ENCODE data around the gene MRPS18A. TPM values are rescaled to one million over a fixed set of nuclear protein-coding genes. Genes with fewer than 3 reads are reported as not detected.

MRPS18A gene
- total and polyA plus RNA-seq, 9 of the 15 experiments (the other 6 are each of a cell fraction or from before 2014, with no cell fraction given): 87.5 to 243 (median 125) TPM

DNA sequence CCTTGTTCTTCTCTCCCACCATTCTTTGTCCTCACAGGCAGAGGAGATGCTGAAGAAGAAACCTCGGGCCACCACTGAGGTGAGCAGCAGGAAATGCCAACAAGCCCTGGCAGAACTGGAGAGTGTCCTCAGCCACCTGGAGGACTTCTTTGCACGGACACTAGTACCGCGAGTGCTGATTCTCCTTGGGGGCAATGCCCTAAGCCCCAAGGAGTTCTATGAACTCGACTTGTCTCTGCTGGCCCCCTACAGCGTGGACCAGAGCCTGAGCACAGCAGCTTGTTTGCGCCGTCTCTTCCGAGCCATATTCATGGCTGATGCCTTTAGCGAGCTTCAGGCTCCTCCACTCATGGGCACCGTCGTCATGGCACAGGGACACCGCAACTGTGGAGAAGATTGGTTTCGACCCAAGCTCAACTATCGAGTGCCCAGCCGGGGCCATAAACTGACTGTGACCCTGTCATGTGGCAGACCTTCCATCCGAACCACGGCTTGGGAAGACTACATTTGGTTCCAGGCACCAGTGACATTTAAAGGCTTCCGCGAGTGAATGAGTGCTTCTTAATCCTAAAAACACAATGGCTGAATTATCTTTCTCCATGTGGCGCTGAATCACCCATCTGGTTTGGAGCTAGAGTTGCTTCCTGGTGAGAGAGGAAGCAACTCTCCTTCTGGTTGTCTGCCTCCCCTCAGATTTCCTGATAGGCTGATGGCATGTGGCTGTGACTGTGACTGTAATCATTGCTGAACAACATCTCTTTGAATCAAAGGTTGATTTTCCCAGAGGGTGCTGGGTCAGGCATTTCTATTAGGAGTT, 47.4 kb downstream of the MRPS18A start (continued):
- TF ChIP-seq IRF9 (tag; IDR thresholded peaks at IDR 0.05) (no peak), MECOM (CRISPR knock-in tag; IDR thresholded peaks at IDR 0.05) (peak; percentile 9; the same call in 1 of the 2 replicates), USF2 (CRISPR knock-in tag; IDR thresholded peaks at IDR 0.05) (no peak), HLTF (IDR thresholded peaks at IDR 0.05) (no peak), EHMT2 (IDR thresholded peaks at IDR 0.05) (peak; percentile 59; the same call in 1 of the 2 replicates), ZNF41 (CRISPR knock-in tag; conservative IDR thresholded peaks at IDR 0.05) (no peak), NR0B1 (IDR thresholded peaks at IDR 0.05; ENCODE audit: partially characterized antibody) (no peak), COPS2 (conservative IDR thresholded peaks at IDR 0.05) (no peak), EWSR1 (IDR thresholded peaks at IDR 0.05; ENCODE audit: borderline replicate concordance, low read depth, partially characterized antibody) (no peak), SREBF1 (IDR thresholded peaks at IDR 0.05; ENCODE audit: borderline replicate concordance, low read depth, low read length) (no peak), ZMIZ1 (IDR thresholded peaks at IDR 0.05; ENCODE audit: low read depth in 2 of 2, low read length in 2 of 2) (no peak), TCF7L2 (IDR thresholded peaks at IDR 0.05; ENCODE audit: low read depth, low read length) (0 out of 2 replicates have a peak, but pooled peaks have one; percentile 14), ZC3H8 (IDR thresholded peaks at IDR 0.05) (no peak), POLR2H (tag; IDR thresholded peaks at IDR 0.05; ENCODE audit: low read depth) (no peak), ARID3A (IDR thresholded peaks at IDR 0.05; ENCODE audit: borderline replicate concordance, low read depth, low read length) (peak; percentile 74; the same call in 1 of the 2 replicates), TARDBP (IDR thresholded peaks at IDR 0.05) (no peak), ZFP1 (CRISPR knock-in tag; IDR thresholded peaks at IDR 0.05) (no peak), BCL6 (CRISPR knock-in tag; IDR thresholded peaks at IDR 0.05) (no peak)
